ENCODE measurements around the gene C1orf35.

C1orf35 gene

DNA sequence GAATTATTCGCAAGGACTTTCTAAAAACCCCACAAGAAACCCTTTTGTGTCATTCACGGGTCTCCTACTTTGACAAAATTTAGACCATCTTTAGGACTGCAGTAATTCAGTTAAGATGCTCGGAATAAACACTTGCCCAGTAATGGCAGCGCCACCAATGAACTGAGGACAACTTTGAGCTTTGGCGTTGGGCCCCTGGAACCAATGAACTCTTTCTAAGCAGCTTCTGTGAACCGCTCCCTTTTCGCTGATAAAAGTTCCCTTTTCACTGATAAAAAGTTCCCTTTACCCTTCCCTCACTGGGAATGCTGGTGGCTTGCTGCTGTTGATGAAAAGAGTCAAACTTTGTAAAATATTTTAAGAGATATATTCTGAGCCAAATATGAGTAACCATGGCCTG lies 7.4 kb upstream of the C1orf35 start:
- DNase-seq = no peak

- peak; percentile 31 for DNase-seq
Measured at GRCh38 chr1:228109962-228110488, 6.9 kb upstream of the C1orf35 start.

DNA sequence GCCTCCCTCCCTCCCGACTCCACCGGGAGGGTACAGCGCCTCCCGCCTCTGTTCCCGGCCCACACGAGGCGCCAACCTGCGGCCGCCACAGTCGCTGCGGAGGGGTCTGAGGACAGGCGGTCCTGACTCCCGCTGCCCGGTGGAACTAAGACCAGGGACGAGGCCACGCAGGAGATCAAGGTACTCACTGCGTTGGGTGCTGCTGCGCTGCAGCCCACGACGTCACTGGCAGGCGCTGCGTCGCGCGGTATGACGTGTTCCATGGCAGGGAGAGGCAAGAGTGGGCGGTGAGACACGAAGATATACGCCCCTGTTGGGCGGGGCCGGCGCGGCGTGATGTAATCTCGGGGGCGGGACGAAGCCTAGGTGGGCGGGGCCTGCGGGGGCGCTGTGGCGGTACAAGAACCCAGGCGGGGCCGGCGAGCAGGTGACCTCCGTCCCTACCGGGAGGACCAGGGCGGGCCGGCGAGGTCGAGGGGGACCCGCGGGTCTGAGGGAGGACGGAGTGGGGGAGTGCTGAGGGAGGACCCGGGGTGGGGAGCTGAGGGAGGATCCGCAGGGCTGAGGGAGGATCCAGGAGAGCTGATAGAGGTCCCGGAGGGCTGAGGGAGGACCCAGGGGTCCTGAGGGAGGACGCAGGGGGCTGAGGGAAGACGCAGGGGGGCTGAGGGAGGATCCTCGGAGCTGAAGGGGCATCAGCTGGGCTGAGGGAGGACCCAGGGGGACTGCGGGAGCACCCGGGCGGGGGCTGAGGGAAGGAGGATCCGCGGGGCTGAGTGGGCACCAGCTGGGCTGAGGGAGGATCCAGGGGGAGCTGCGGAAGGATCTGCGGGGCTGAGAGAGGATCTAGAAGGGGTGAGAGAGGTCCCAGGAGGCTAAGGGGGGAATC lies 6.2 kb upstream of the C1orf35 start, which contains the start of gene MRPL55:
MRPL55 (minus strand) TSS at position 227 of the 889 bp plus-strand sequence. CDS start 1,039 bp downstream, outside the sequence.
- peak; percentile 84 for DNase-seq

- no peak for DNase-seq
Measured at GRCh38 chr1:228108742-228109072, 5.6 kb upstream of the C1orf35 start.

GRCh38 chr1:228108055-228108690 lies 5.0 kb upstream of the C1orf35 start:
- DNase-seq = no peak

DNA sequence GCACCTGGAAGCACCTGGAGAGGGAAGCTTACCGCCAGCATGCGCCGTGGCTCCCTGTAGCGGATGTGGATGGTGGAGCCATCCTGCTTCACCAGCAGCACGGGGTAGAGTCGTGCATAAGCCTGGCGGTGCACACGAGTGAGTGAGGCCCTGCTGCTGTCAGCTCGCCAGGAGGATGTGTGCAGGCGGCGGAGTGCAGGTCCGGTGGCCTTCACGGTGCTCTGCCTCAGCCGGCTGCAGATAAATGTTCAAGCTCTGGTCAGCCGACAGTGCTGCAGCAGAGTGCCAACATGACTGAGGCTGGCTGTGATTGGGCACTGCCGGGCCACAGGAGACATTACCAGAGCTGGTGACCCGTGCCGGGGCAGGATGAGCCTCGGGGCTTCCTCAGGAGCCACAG lies 4.5 kb upstream of the C1orf35 start:
- no peak for DNase-seq

- DNase-seq = no peak
Measured at GRCh38 chr1:228106800-228107054, 3.6 kb upstream of the C1orf35 start.

- DNase-seq = no peak
Measured at GRCh38 chr1:228105996-228106799, 3.1 kb upstream of the C1orf35 start.

GRCh38 chr1:228105270-228105995 lies 2.3 kb upstream of the C1orf35 start:
- no peak for DNase-seq

DNA sequence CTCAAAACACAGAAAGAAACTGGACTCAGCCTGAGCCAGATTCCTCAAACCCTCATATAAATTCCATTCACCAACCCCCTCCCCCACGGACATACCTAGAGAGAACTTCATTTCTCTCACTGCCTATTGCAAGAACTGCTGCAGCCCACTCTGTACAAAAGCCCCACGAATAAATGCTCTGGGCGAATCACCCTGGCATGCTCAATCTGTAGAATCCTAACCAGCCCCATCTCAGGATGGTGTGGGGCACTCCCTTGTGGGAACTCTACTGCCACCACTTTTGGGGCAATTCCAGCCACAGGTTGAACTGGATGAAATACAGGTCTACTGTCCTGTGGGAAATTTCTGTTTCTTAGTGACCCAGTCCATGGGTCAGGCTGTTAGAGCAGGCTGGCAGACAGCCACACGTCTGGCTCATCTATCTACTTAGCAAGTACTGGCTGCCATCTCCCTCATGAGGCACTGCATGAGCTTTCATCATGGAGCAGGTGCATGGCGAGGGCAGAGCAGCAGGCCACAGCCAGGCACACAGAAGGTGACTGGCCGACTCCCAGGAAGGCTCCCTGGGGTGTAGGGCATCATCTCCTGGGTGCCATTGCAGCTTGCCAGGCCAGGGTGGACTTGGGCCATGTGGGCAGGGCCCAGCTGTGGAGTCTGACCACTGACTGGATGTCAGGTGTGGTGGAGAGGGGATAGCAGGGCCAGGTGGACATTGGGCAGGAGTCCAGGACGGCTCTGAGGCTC lies 1.6 kb upstream of the C1orf35 start:
- DNase-seq = no peak

- peak; percentile 59 for DNase-seq
Measured at GRCh38 chr1:228101994-228102790, 933 bp downstream of the C1orf35 start.

- no peak for DNase-seq
Measured at GRCh38 chr1:228101614-228101993, 1.5 kb downstream of the C1orf35 start.

- DNase-seq = no peak
Measured at GRCh38 chr1:228100822-228101613, 2.1 kb downstream of the C1orf35 start.

DNA sequence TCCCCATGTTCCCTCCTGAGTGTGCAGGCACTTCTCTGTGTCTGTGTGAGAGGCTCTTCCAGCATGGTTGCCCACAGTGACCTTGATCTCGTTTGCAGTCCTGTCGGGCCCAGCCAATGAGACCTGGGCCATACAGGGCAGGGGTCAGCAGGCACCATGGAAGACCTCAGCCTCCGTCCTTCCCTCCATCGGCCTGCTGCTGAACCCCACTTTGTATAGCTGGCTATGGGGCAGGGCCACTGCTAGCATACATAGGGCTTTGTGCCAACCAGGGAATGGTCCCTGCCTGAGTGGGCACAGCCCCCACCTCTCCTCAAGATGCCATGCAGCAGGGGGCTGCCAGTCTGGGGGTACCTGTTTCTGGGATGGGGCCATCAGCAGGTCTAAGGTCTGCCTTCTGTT lies 3.8 kb downstream of the C1orf35 start:
- DNase-seq = no peak

GRCh38 chr1:228098323-228098931 lies 4.7 kb downstream of the C1orf35 start:
- DNase-seq = no peak

- no peak for DNase-seq
Measured at GRCh38 chr1:228097333-228098081, 5.6 kb downstream of the C1orf35 start.

GRCh38 chr1:228096416-228097332 lies 6.5 kb downstream of the C1orf35 start:
- DNase-seq = no peak

GRCh38 chr1:228095938-228096337 lies 7.2 kb downstream of the C1orf35 start:
- no peak for DNase-seq

Measured in right kidney (tissue), 1 donor.